CD4-positive, alpha-beta T cell treated with Interleukin-2 at 100 ng/mL for 4 hours (primary cell): ENCODE measurements around the gene BABAM2.

Source experiments
- DNase-seq: peaks from one replicate; pipeline ENCODE4 v3.0.0-alpha.2; 2020; ENCODE audit warnings: low spot score

BABAM2 gene

DNA sequence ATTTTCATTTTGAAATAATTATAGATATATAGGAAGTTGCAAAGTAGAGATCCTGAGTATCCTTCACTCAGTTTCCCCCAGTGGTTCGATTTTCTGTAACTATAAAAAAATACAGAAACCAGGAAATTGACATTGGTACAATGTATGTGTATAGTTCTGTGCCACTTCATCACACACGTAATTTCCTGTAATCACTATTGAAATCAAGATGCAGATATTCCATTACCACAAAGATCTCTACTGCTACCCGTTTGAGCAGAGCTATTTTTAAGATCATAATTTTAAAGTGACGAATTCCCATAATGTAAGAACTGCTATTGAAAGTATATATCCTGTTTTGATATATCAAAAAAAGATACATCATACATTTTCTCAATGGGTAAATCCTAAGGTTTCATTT is 142.3 kb downstream of the BABAM2 start:
- DNase-seq, result no peak

GRCh38 chr2:28034696-28035095 is 144.2 kb downstream of the BABAM2 start:
- DNase-seq, result no peak

DNA sequence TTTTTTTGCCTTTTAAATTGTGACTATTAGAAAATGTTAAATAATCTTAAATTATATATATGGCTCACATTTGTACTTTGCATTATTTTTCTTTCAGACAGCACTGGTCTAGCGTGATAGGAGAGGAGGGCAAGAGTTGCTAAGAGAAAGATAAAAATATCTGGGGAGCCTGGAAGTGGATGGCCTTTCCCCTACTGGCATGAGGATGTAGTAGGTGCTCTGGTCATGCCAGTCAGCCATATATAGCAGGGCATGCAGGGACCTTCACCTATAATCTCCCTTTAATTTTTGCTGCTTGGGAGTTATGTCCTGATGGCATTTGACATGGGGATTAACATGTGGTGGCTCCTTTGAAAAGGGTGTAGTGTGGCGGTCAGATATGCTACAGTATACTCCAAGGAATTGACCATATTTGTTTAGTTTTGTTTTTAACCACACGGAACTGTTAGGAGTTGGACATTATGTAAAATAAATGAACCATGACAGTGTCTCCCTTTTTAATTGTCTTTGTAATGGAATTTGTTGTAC is 144.7 kb downstream of the BABAM2 start:
- no peak for DNase-seq

GRCh38 chr2:28035816-28036215 is 145.3 kb downstream of the BABAM2 start:
- DNase-seq, result no peak

GRCh38 chr2:28036307-28036706 is 145.8 kb downstream of the BABAM2 start:
- DNase-seq, result no peak

DNA sequence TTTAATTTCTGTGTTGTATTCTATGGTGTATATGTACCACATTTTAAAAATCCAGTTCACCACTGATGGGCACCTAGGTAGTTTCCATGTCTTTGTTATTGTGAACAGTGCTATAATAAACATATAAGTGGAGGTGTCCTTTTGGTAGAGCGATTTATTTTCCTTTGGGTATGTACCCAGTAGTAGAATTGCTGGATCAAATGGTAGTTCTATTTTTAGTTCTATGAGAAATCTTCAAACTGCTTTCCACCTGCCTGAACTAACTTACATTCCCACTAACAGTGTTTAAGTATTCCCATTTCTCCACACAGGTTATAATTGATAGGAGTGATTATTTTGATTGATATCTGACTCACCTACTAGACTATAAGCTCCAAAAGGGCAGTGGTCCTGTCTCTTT is 148.2 kb downstream of the BABAM2 start:
- no peak for DNase-seq

- DNase-seq, result no peak
Measured at GRCh38 chr2:28045676-28046351, 155.3 kb downstream of the BABAM2 start.

GRCh38 chr2:28046921-28047320 is 156.4 kb downstream of the BABAM2 start:
- no peak for DNase-seq

GRCh38 chr2:28047681-28048080 is 157.2 kb downstream of the BABAM2 start:
- no peak for DNase-seq

DNA sequence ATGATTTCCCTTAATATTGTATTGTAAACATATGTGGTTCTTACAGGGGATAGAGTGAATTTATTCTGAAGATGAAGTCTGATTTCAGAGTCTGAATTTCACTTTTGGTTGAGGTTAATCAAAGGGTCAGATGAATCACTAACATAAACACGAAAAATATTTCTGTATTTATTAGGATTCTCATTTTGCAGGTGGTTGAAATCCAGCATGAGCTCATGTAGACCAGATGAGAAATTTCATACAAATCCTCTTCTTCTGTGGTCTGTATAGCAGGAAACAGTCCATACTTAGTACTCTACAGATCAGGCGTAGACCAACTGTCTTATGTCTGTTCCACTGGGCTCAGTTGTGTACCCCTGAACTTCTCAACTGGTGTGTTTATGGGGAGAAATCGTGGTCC is 157.8 kb downstream of the BABAM2 start:
- DNase-seq, result no peak

- no peak for DNase-seq
Measured at GRCh38 chr2:28049416-28049815, 158.9 kb downstream of the BABAM2 start.

GRCh38 chr2:28049899-28050298 is 159.4 kb downstream of the BABAM2 start:
- no peak for DNase-seq

- DNase-seq, result no peak
Measured at GRCh38 chr2:28052691-28053090, 162.2 kb downstream of the BABAM2 start.

DNA sequence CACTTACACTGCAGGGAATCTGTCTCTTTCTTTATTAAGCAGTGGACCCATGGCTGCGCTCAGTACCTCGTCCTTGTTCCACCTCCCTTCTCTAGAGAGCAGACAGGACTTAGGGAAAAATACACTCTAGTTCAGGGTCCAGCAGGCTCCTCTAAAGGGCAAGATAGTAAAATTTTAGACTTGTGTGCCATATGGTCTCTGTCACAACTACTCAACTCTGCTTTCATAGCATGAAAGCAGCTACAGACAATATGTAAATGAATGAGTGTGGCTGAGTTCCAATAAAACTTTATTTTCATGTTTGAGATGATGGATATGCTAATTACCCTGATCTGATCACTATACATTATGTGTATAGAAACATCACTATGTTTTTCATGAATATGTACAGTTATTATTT is 163.1 kb downstream of the BABAM2 start:
- DNase-seq, result no peak

DNA sequence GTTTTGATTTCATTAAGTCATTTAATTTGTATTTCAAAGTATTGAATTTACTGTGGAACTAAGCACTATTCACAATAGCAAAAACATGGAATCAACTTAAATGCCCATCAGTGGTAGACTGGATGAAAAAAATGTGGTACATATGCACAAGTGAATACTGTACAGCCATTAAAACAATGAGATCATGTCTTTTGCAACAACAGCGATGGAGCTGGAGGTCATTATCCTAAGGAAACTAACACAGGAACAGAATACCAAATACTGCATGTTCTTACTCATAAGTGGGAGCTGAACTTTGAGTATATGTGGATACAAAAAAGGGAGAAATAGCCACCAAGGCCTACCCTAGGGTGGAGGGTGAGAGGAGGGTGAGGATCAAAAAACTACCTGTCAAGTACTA is 164.4 kb downstream of the BABAM2 start:
- no peak for DNase-seq

GRCh38 chr2:28055325-28055970 is 164.9 kb downstream of the BABAM2 start:
- no peak for DNase-seq

DNA sequence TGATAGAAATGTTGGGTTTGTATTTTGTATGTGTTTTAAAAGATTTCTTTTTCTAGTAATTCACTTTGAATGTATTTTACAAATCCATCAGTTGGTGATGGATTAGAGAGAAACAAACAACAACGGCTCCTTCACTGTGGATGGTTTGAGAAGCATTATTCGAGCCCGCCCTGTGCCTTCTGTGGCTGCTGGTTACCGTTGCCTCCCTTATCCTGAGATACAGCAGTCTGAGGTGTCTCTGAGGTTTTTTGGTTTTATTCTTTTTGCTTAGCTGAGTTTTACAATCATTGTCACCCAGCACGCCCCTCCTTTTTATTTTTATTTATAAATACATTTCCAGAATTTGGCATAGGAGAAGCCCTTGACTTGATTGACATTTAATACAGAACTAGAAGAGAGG is 168.3 kb downstream of the BABAM2 start:
- no peak for DNase-seq

- DNase-seq, result no peak
Measured at GRCh38 chr2:28062867-28063266, 172.3 kb downstream of the BABAM2 start.

GRCh38 chr2:28063492-28063962 is 173.0 kb downstream of the BABAM2 start:
- DNase-seq, result no peak

GRCh38 chr2:28067602-28068001 is 177.1 kb downstream of the BABAM2 start:
- DNase-seq, result no peak

GRCh38 chr2:28068088-28068487 is 177.6 kb downstream of the BABAM2 start:
- DNase-seq, result no peak

DNA sequence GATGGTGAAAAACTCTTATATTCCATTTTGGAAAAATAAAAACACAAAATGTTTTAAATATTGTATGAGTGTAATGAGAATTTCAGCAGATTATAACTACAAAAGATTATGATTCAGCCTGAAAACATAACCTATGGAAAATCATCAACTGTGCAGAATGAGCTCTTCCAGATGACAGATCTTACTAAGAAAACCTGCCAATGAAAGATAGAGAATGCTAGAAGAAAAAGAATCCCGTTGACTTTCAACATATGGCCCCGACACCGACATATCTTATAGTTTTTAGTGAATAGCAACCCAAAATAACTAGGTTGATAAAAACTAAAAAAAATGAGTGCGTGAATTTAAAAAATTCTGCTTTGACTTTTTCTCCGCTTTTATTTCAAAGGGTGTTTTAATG is 178.0 kb downstream of the BABAM2 start:
- DNase-seq, result no peak

DNA sequence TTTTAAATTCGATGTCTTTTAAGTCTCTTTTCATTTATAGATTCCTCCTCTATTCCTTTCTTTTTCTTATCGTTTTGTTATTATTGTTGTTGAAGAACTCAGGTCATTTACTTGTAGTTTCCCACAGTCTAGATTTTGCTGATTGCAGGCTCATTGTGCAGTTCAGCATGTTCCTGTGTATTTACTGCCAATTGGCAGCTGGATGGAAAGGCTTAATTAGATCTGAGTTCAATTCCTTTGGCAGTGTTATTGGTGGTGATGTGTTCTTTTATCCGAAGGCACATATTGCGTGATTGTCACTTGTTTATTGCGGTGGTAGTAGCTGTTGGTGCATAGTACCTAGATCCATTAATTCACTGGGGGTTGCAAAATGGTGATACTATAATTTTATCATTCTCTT is 180.7 kb downstream of the BABAM2 start:
- DNase-seq, result no peak

DNA sequence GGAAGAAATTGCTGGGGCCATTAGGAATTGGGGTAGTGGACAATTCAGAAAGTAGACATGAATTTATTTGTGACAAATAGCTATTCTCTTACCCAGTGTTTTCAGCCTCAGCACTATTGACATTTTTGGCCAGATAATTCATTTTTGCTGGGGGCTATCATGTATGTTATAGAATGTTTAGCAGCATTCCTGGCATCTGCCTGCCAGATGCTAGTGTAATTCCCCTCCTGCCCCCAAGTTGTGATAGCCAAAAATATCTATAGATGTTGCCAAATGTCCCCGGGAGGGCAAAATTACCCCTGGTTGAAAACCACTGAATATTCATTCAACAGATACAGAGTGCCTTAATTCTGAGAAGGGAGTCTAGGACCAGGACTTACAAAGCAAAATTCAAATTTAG is 183.6 kb downstream of the BABAM2 start:
- no peak for DNase-seq
